Activated naive CD8-positive, alpha-beta T cell treated with anti-CD3 and anti-CD28 coated beads, Interleukin-2, amount 10 ng/mL, durations not matched to agents 7 days and 5 days (primary cell): ENCODE results near the gene TLX1. TPM values are rescaled to one million over a fixed set of nuclear protein-coding genes. Genes with fewer than 3 reads are reported as not detected.

ENCODE experiments used
- total RNA-seq, 2 experiments: library from RNA; stranded (reverse); gene quantifications; one replicate each; pipeline ENCODE4 v1.2.3, GENCODE V29; 2021

The TLX1 gene
- total RNA-seq, 2 experiments from 2014 or later = not detected

Other genes with a start within 250 kb of the TLX1 start
- 10 to 100 TPM; 45.1 to 46.5 TPM for gene SLF2, start 218.3 kb upstream of the TLX1 start, total RNA-seq
- 1 to 10 TPM in 1 of 2 experiments, under 1 TPM in 1; 0.54 to 1.2 TPM for gene SEMA4G, start 161.8 kb upstream of the TLX1 start, total RNA-seq
- gene MRPL43, start 143.8 kb upstream of the TLX1 start, total RNA-seq = 10 to 100 TPM; 55.1 to 57.1 TPM
- 10 to 100 TPM; 10.8 to 11.0 TPM for gene TWNK, start 143.8 kb upstream of the TLX1 start, total RNA-seq
- gene LZTS2, start 131.5 kb upstream of the TLX1 start, total RNA-seq = 10 to 100 TPM; 22.0 to 22.4 TPM
- 1 to 10 TPM; 1.1 to 1.4 TPM for gene PDZD7, start 100.2 kb upstream of the TLX1 start, total RNA-seq
- 10 to 100 TPM; 66.1 to 68.6 TPM for gene SFXN3, start 100.1 kb upstream of the TLX1 start, total RNA-seq
- gene KAZALD1, start 69.3 kb upstream of the TLX1 start, total RNA-seq = not detected
- gene LBX1, start 98.2 kb downstream of the TLX1 start, total RNA-seq = not detected
- 10 to 100 TPM; 13.5 to 15.2 TPM for gene BTRC, start 222.9 kb downstream of the TLX1 start, total RNA-seq